Measurements from ENCODE around the gene KCNMB2. TPM values are rescaled to one million over a fixed set of nuclear protein-coding genes. Genes with fewer than 3 reads are reported as not detected.

KCNMB2 gene
- total RNA-seq, 6 experiments from 2014 or later, result not detected

- H3K9me3 ChIP-seq, result no peaks in the 10 kb centered on the region
- ATAC-seq (no peak), DNase-seq (no peak)
- intact Hi-C loops (cut with DNase I), result no loop called here
- no peak overlapping the region for H3K4me3 ChIP-seq
- no peak overlapping the region for H3K27ac ChIP-seq
- H3K4me1 ChIP-seq, result no peaks in the 10 kb centered on the region
- 35% methylated on average over 2 of the region's 2 CpGs for WGBS (ENCODE audit: insufficient coverage, low coverage, low lambda C conversion rate, missing lambda C conversion rate)
- H3K36me3 ChIP-seq, result no peaks in the 10 kb centered on the region
- no peaks in the 10 kb centered on the region for H3K27me3 ChIP-seq
- no peak for TF ChIP-seq CTCF (IDR thresholded peaks at IDR 0.05)
- TF ChIP-seq POLR2A (IDR thresholded peaks at IDR 0.05), result no peak
Observed at GRCh38 chr3:178669022-178669601, 132.9 kb downstream of the KCNMB2 start.

GRCh38 chr3:178669758-178670157, 133.5 kb downstream of the KCNMB2 start:
- Histone ChIP-seq H3K4me1 (no peaks in the 10 kb centered on the region), H3K4me3 (no peak overlapping the region), H3K27me3 (no peaks in the 10 kb centered on the region), H3K27ac (no peak overlapping the region), H3K9me3 (no peaks in the 10 kb centered on the region), H3K36me3 (no peaks in the 10 kb centered on the region)
- 70% methylated on average over 2 of the region's 2 CpGs for WGBS (ENCODE audit: insufficient coverage, low coverage, low lambda C conversion rate, missing lambda C conversion rate)
- intact Hi-C loops (cut with DNase I), result no loop called here
- TF ChIP-seq POLR2A (IDR thresholded peaks at IDR 0.05) (no peak), CTCF (IDR thresholded peaks at IDR 0.05) (no peak)
- ATAC-seq (no peak), DNase-seq (no peak)

- Histone ChIP-seq H3K36me3 (no peaks in the 10 kb centered on the region), H3K27ac (no peak overlapping the region), H3K4me3 (no peak overlapping the region), H3K9me3 (no peaks in the 10 kb centered on the region), H3K27me3 (no peaks in the 10 kb centered on the region), H3K4me1 (no peaks in the 10 kb centered on the region)
- intact Hi-C loops (cut with DNase I), result no loop called here
- TF ChIP-seq CTCF (IDR thresholded peaks at IDR 0.05) (no peak), POLR2A (IDR thresholded peaks at IDR 0.05) (no peak)
- DNase-seq (no peak), ATAC-seq (no peak)
- WGBS (ENCODE audit: insufficient coverage, low coverage, low lambda C conversion rate, missing lambda C conversion rate), result 35% methylated on average over 3 of the region's 3 CpGs
Observed at GRCh38 chr3:178671377-178671776, 135.1 kb downstream of the KCNMB2 start.

GRCh38 chr3:178671791-178672190, 135.6 kb downstream of the KCNMB2 start:
- no peak for DNase-seq
- Histone ChIP-seq H3K27ac (no peak overlapping the region), H3K9me3 (no peaks in the 10 kb centered on the region), H3K4me3 (no peak overlapping the region), H3K4me1 (no peaks in the 10 kb centered on the region), H3K27me3 (no peaks in the 10 kb centered on the region), H3K36me3 (no peaks in the 10 kb centered on the region)
- 6% methylated on average over 1 of the region's 1 CpG for WGBS (ENCODE audit: insufficient coverage, low coverage, low lambda C conversion rate, missing lambda C conversion rate)
- ATAC-seq, result no peak
- TF ChIP-seq POLR2A (IDR thresholded peaks at IDR 0.05), result no peak
- no peak for TF ChIP-seq CTCF (IDR thresholded peaks at IDR 0.05)
- intact Hi-C loops (cut with DNase I), result no loop called here

- H3K4me3 ChIP-seq, result no peak overlapping the region
- TF ChIP-seq CTCF (IDR thresholded peaks at IDR 0.05) (no peak), POLR2A (IDR thresholded peaks at IDR 0.05) (no peak)
- H3K36me3 ChIP-seq, result no peaks in the 10 kb centered on the region
- H3K4me1 ChIP-seq, result no peaks in the 10 kb centered on the region
- no peaks in the 10 kb centered on the region for H3K27me3 ChIP-seq
- ATAC-seq, result no peak
- H3K27ac ChIP-seq, result no peak overlapping the region
- H3K9me3 ChIP-seq, result no peaks in the 10 kb centered on the region
- WGBS (ENCODE audit: insufficient coverage, low coverage, low lambda C conversion rate, missing lambda C conversion rate), result 63% methylated on average over 3 of the region's 3 CpGs
- intact Hi-C loops (cut with DNase I), result no loop called here
- DNase-seq, result no peak
Observed at GRCh38 chr3:178672275-178672674, 136.0 kb downstream of the KCNMB2 start.

All from right lobe of liver (tissue), 6 donors.